Glutamatergic neuron (in vitro differentiated cells): Measurements from ENCODE around the gene PODN. TPM values are rescaled to one million over a fixed set of nuclear protein-coding genes. Genes with fewer than 3 reads are reported as not detected.
A peak's percentile ranks its signal among the peaks of the same experiment; 100 is the strongest.

ENCODE experiments used
- DNase-seq: peaks from one replicate; pipeline ENCODE4 v3.0.0; 2022
- H3K27ac Mint-ChIP-seq: one replicate; pipeline ENCODE4 v1.8.0; 2020; ENCODE audit warnings: mild to moderate bottlenecking, mixed read lengths, inconsistent platforms; ENCODE audit not compliant: unreplicated experiment
- H3K27me3 Mint-ChIP-seq: one replicate; pipeline ENCODE4 v1.8.0; 2020; ENCODE audit warnings: mild to moderate bottlenecking, moderate library complexity, mixed read lengths, inconsistent platforms; ENCODE audit not compliant: unreplicated experiment
- H3K36me3 Mint-ChIP-seq: one replicate; pipeline ENCODE4 v1.8.0; 2020; ENCODE audit warnings: mild to moderate bottlenecking, mixed read lengths, inconsistent platforms; ENCODE audit not compliant: unreplicated experiment
- H3K4me1 Mint-ChIP-seq: one replicate; pipeline ENCODE4 v1.8.0; 2020; ENCODE audit warnings: mild to moderate bottlenecking, low read depth, mixed read lengths, inconsistent platforms; ENCODE audit not compliant: unreplicated experiment
- H3K4me3 Mint-ChIP-seq: one replicate; pipeline ENCODE4 v1.8.0; 2020; ENCODE audit warnings: mild to moderate bottlenecking, mixed read lengths, inconsistent platforms; ENCODE audit not compliant: unreplicated experiment
- H3K9me3 Mint-ChIP-seq: one replicate; pipeline ENCODE4 v1.8.0; 2020; ENCODE audit warnings: mild to moderate bottlenecking, moderate library complexity, mixed read lengths, inconsistent platforms; ENCODE audit not compliant: unreplicated experiment
- total RNA-seq: library from RNA; stranded (reverse); fragmentation: NEBNext Ultra II Directional; extraction: Animal tissue kit (Norgen Biotek cat#: 25700); gene quantifications from one replicate; pipeline ENCODE4 v1.2.1, GENCODE V29; 2021; ENCODE audit not compliant: unreplicated experiment
- TF ChIP-seq, protein P1 (sequence below): fragments of 200-600 bp; sonication (generic); IDR thresholded peaks from one replicate; pipeline ENCODE4 v1.5.0; 2021; ENCODE audit not compliant: partially characterized antibody, unreplicated experiment

PODN gene
- total RNA-seq, 1 donor from 2014 or later = 3.1 TPM

DNA sequence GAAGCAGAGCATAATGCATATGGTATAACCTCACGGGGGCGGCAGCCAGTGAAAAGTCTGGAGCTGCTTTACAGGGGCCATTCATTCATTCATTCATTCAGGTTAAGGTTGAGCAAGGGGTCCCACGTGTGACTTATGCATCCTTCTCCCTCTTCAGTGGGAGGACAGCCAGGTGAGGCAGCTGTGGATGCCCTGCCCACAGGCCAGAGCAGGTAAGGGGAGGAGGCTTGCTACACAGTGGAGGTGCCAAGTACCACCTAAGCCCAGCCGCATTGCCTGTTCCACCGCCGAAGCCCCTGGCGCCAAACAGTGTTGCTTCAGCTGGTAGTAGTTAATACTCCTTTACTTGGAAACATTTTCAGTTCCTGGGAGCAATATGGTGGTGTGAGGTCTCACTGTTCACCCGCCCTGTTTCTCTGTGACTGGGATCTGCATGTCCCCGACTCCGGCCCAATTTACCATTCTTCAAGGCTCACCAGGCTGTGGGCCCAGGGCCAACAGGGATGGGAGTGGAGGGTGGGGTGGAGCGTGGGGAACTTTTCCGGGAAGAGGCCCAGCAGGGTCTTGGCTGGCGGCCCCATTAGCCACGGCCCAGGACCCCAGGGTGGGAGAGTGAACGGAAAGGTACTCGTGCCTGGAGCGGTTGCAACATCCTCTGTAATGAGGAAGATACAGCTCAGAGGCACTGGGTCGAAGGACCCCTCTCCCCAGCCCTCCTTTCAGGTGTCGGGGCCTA lies 722 bp upstream of the PODN start:
- peak overlapping the region; percentile 46 for H3K4me3 Mint-ChIP-seq
- TF ChIP-seq, protein P1, sequence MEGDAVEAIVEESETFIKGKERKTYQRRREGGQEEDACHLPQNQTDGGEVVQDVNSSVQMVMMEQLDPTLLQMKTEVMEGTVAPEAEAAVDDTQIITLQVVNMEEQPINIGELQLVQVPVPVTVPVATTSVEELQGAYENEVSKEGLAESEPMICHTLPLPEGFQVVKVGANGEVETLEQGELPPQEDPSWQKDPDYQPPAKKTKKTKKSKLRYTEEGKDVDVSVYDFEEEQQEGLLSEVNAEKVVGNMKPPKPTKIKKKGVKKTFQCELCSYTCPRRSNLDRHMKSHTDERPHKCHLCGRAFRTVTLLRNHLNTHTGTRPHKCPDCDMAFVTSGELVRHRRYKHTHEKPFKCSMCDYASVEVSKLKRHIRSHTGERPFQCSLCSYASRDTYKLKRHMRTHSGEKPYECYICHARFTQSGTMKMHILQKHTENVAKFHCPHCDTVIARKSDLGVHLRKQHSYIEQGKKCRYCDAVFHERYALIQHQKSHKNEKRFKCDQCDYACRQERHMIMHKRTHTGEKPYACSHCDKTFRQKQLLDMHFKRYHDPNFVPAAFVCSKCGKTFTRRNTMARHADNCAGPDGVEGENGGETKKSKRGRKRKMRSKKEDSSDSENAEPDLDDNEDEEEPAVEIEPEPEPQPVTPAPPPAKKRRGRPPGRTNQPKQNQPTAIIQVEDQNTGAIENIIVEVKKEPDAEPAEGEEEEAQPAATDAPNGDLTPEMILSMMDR = no peak
- peaks cover 8% of the 10 kb centered on the region for H3K4me1 Mint-ChIP-seq
- DNase-seq = no peak
- H3K9me3 Mint-ChIP-seq = peaks cover 4% of the 10 kb centered on the region
- no peak overlapping the region for H3K27ac Mint-ChIP-seq
- no peaks in the 10 kb centered on the region for H3K36me3 Mint-ChIP-seq
- peaks cover 15% of the 10 kb centered on the region for H3K27me3 Mint-ChIP-seq

DNA sequence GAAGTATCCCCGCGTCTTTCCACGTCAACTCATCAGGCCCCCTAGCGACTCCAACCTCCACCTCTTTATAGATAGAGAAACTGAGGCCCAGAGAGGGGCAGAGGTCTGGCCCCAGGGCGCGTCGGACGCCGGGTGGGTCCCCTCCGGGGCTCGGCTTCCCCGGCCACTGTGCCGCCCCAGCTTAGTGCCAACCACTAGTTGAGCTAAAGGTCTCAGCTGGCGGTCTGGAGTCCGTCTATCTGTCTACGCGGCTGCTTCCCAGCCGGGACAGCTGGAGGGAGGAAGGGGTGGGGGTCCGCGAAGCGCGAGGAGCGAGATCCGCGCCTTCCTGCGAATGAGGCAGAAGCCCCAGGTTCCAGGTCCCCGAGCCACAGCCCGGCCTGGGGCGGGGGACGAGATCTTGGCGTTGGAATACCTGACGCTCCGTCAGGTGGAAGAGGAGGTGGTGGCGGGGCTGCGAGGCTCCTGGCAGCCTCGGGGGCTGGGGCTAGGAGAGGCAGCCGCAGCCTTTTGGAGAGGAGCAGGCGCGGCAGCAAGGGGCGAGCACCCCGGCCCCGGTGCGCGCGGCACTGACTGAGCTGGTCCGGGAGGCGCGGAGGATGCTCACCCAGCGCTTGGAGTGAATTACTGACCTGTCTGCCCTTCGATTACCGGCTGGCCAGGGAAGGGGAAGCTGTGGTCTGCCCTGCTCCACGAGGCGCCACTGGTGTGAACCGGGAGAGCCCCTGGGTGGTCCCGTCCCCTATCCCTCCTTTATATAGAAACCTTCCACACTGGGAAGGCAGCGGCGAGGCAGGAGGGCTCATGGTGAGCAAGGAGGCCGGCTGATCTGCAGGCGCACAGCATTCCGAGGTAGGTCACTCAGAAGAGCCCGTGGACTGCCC lies 937 bp downstream of the PODN start:
- Mint-ChIP-seq H3K9me3 (peaks cover 4% of the 10 kb centered on the region), H3K4me3 (peak overlapping the region; percentile 69), H3K36me3 (no peaks in the 10 kb centered on the region), H3K4me1 (no peaks in the 10 kb centered on the region), H3K27ac (no peak overlapping the region), H3K27me3 (peaks cover 16% of the 10 kb centered on the region)
- DNase-seq = peak; percentile 34
- TF ChIP-seq, protein P1 = no peak

DNA sequence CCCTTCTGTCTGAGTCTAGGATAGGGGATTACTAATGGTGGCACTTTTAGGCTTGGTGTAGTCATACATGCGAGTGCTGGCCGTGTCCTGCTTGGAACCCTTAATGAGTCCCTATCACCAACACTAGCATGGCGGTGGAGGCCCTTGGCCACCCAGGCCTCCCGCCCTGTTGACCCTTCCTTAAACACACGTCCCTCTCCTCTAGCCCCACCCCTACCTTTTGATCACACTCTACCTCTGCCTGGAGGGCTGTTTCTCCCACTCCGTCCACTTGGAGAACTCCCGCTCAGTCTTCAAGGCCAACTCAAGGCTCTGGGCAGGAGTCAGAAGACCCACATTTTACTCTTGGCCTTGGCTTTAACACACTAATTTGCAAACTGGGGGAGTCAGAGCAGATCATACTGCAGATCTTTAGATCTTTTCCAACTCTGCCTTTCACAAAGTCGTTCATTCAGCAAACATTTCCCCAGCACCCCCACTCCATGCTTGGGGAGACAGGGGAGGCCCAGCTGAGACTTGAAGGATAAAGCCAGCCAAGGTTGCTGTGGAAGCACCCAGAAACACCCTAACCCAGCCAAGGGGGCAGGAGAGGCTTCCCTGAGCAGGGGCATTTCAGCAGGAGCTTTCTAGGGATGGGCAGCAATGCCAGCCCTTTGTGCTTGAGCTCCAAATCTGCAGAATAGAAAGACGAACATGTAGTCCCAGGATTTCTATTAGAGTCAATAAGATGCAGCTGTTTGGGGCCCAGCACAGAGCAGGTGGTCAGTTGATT lies 1.9 kb downstream of the PODN start:
- Mint-ChIP-seq H3K4me3 (peak overlapping the region; percentile 63), H3K4me1 (no peaks in the 10 kb centered on the region), H3K27ac (no peak overlapping the region), H3K27me3 (peaks cover 14% of the 10 kb centered on the region), H3K9me3 (peaks cover 5% of the 10 kb centered on the region), H3K36me3 (no peaks in the 10 kb centered on the region)
- TF ChIP-seq, protein P1 = no peak
- DNase-seq = no peak

DNA sequence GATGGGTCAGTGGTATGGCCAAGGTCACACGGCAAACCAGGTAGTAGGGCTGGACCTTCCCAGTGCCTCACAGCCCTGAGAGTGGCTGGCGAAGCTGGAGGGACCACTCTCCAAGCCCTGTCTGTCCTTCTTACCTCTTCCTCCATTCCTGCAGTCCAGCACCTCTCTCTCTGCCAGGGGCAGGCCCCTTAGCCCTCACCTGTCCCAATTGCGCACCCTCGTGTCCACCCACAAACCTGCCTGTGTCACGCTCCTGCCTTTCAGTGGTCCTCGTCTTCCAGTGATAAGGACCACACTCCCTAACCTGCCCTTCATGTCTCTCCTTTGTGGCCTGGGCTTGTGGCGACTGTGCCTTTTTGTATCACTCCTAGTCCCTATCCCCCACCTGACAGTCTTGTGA lies 3.4 kb downstream of the PODN start:
- no peak overlapping the region for H3K4me3 Mint-ChIP-seq
- H3K27me3 Mint-ChIP-seq = peaks cover 12% of the 10 kb centered on the region
- H3K4me1 Mint-ChIP-seq = peaks cover 2% of the 10 kb centered on the region
- no peak overlapping the region for H3K27ac Mint-ChIP-seq
- H3K36me3 Mint-ChIP-seq = no peaks in the 10 kb centered on the region
- peaks cover 6% of the 10 kb centered on the region for H3K9me3 Mint-ChIP-seq
- DNase-seq = no peak
- TF ChIP-seq, protein P1 = no peak
